Ishikawa (cell line): ENCODE measurements around the gene MATN3.

Experiments
- CEBPB ChIP-seq: IDR thresholded peaks from 2 replicates; pipeline ENCODE4 v1.6.1; 2012
- CREB1 ChIP-seq: IDR thresholded peaks from 2 replicates; pipeline ENCODE4 v1.6.1; 2012; ENCODE audit warnings: low read depth
- EGR1 ChIP-seq: IDR thresholded peaks from 2 replicates; pipeline ENCODE4 v1.6.1; 2012
- EP300 ChIP-seq: IDR thresholded peaks from 2 replicates; pipeline ENCODE4 v1.6.1; 2012; ENCODE audit warnings: borderline replicate concordance
- FOXM1 ChIP-seq: IDR thresholded peaks from 2 replicates; pipeline ENCODE4 v1.6.1; 2012; ENCODE audit warnings: low read depth, borderline replicate concordance
- MAX ChIP-seq: IDR thresholded peaks from 2 replicates; pipeline ENCODE4 v1.6.1; 2012
- NFIC ChIP-seq: IDR thresholded peaks from 2 replicates; pipeline ENCODE4 v1.6.1; 2012
- RAD21 ChIP-seq: IDR thresholded peaks from 2 replicates; pipeline ENCODE4 v1.6.1; 2012; ENCODE audit warnings: low read depth
- REST ChIP-seq: IDR thresholded peaks from 2 replicates; pipeline ENCODE4 v1.6.1; 2012; ENCODE audit warnings: low read depth, mild to moderate bottlenecking
- TAF1 ChIP-seq: IDR thresholded peaks from 2 replicates; pipeline ENCODE4 v1.6.1; 2012; ENCODE audit warnings: low read depth, mild to moderate bottlenecking
- TCF12 ChIP-seq: IDR thresholded peaks from 2 replicates; pipeline ENCODE4 v1.6.1; 2012; ENCODE audit warnings: low read depth
- TEAD4 ChIP-seq: IDR thresholded peaks from 2 replicates; pipeline ENCODE4 v1.6.1; 2012
- USF1 ChIP-seq: IDR thresholded peaks from 2 replicates; pipeline ENCODE4 v1.6.1; 2012
- YY1 ChIP-seq: IDR thresholded peaks from 2 replicates; pipeline ENCODE4 v1.6.1; 2012; ENCODE audit warnings: low read depth
- ZBTB7A ChIP-seq: IDR thresholded peaks from 2 replicates; pipeline ENCODE4 v1.6.1; 2012; ENCODE audit warnings: low read depth

The MATN3 gene

GRCh38 chr2:19979932-19980331 is 32.5 kb downstream of the MATN3 start:
- TF ChIP-seq YY1 (no peak), RAD21 (no peak), USF1 (no peak), TEAD4 (no peak), CREB1 (no peak), TAF1 (no peak), FOXM1 (no peak), EGR1 (no peak), MAX (no peak), REST (no peak), TCF12 (no peak), ZBTB7A (no peak), NFIC (no peak), EP300 (no peak), CEBPB (no peak)

- TF ChIP-seq USF1 (0 out of 2 replicates have a peak, but pooled peaks have one; percentile 17), EP300 (no peak), NFIC (peak; percentile 15; the same call in 1 of the 2 replicates), MAX (no peak)
Measured at GRCh38 chr2:19973466-19973865, 39.0 kb downstream of the MATN3 start.

- TF ChIP-seq CEBPB: no peak
- TF ChIP-seq TAF1: no peak
- TF ChIP-seq USF1: no peak
- no peak for TF ChIP-seq FOXM1
- TF ChIP-seq TEAD4: no peak
- no peak for TF ChIP-seq EGR1
- no peak for TF ChIP-seq YY1
- no peak for TF ChIP-seq NFIC
- TF ChIP-seq ZBTB7A: no peak
- TF ChIP-seq TCF12: no peak
- TF ChIP-seq CREB1: no peak
- TF ChIP-seq REST: no peak
- no peak for TF ChIP-seq RAD21
Measured at GRCh38 chr2:19971691-19972090, 40.8 kb downstream of the MATN3 start.

- TF ChIP-seq TCF12: no peak
- no peak for TF ChIP-seq REST
- no peak for TF ChIP-seq CREB1
- no peak for TF ChIP-seq USF1
- no peak for TF ChIP-seq TEAD4
- TF ChIP-seq ZBTB7A: no peak
- no peak for TF ChIP-seq EGR1
- TF ChIP-seq EP300: no peak
- no peak for TF ChIP-seq MAX
- TF ChIP-seq NFIC: no peak
- no peak for TF ChIP-seq CEBPB
- no peak for TF ChIP-seq TAF1
- TF ChIP-seq RAD21: no peak
- TF ChIP-seq FOXM1: no peak
- TF ChIP-seq YY1: no peak
Measured at GRCh38 chr2:19963386-19963785, 49.1 kb downstream of the MATN3 start.
